Ovary (tissue), 3 donors: ENCODE data around the gene SDC4.

Experiments
- CTCF ChIP-seq, 3 donors: fragments of 450-650 bp in 2 of 3; fragments of 200-600 bp in 1 of 3; IDR thresholded peaks; one replicate each; pipeline versions ENCODE4 v1.5.1 to v1.8.0; 2016 to 2022; ENCODE audit warnings: antibody characterized with exemption in 3 of 3, mild to moderate bottlenecking in 1 of 3
- POLR2A ChIP-seq: fragments of 450-650 bp; IDR thresholded peaks from one replicate; pipeline ENCODE4 v1.6.1; 2017; ENCODE audit warnings: antibody characterized with exemption, mild to moderate bottlenecking, moderate library complexity
- donor health status: DM: no; HTN: no; CAD: no.

GRCh38 chr20:45317826-45318225 lies 30.4 kb downstream of the SDC4 start:
- no peak for TF ChIP-seq CTCF (IDR thresholded peaks at IDR 0.05)
- TF ChIP-seq POLR2A: no peak
